ENCODE measurements around the gene TMPRSS9.

TMPRSS9 gene

GRCh38 chr19:2330255-2330631, 29.8 kb upstream of the TMPRSS9 start:
- H4K91ac ChIP-seq (ENCODE audit: low read length) = no peak overlapping the region
- no peak overlapping the region for H2BK15ac ChIP-seq (ENCODE audit: low read depth, poor library complexity, severe bottlenecking)
- peaks cover 9 to 39% of the 10 kb centered on the region in 2 experiments for H3K36me3 ChIP-seq (ENCODE audit: control insufficient read depth in 1 of 2, insufficient read depth in 2 of 2, low read depth in 1 of 2, low read length in 2 of 2)
- DNase-seq = no peak
- no peak overlapping the region for H2BK12ac ChIP-seq (ENCODE audit: low read length in 2 of 2)
- H3K4me2 ChIP-seq (ENCODE audit: low read length, poor library complexity, severe bottlenecking) = no peak overlapping the region
- no peak overlapping the region for H3K27ac ChIP-seq (ENCODE audit: low read length, poor library complexity, severe bottlenecking)
- WGBS = 89% methylated on average over 10 of the region's 10 CpGs
- no peak overlapping the region for H3K14ac ChIP-seq (ENCODE audit: low read length in 2 of 2)
- no peak overlapping the region for H3K18ac ChIP-seq (ENCODE audit: low read depth in 1 of 2, low read length in 2 of 2)
- H3K79me1 ChIP-seq (replicated peaks; ENCODE audit: low read length, poor library complexity, severe bottlenecking) = peaks cover 63% of the 10 kb centered on the region
- H3K27me3 ChIP-seq (ENCODE audit: control insufficient read depth in 1 of 2, insufficient read depth in 1 of 2, low read length in 2 of 2) = no peaks in the 10 kb centered on the region
- H3K9ac ChIP-seq (ENCODE audit: low read length) = no peak overlapping the region
- peak overlapping the region in 1 of 2 experiments; percentile 43 for H3K23ac ChIP-seq (ENCODE audit: low read length in 2 of 2)
- no peak overlapping the region for H2BK120ac ChIP-seq (ENCODE audit: low read depth, low read length)
- H3K4ac ChIP-seq (ENCODE audit: low read depth in 1 of 2, low read length in 2 of 2) = no peak overlapping the region
- H2BK5ac ChIP-seq (ENCODE audit: low read depth, low read length, poor library complexity, severe bottlenecking) = no peak overlapping the region
- no peak overlapping the region for H4K8ac ChIP-seq (ENCODE audit: low read length)
- H2AK5ac ChIP-seq (ENCODE audit: low read length, severe bottlenecking) = no peak overlapping the region
- peaks cover 53% of the 10 kb centered on the region for H3K4me1 ChIP-seq (ENCODE audit: control insufficient read depth, insufficient read depth, low read depth, low read length)
- H3K4me3 ChIP-seq (ENCODE audit: insufficient read depth in 1 of 2, low read depth in 1 of 2, low read length in 2 of 2) = no peak overlapping the region
- no peaks in the 10 kb centered on the region for H3K9me3 ChIP-seq (ENCODE audit: control insufficient read depth, low read length)
- H2AFZ ChIP-seq (ENCODE audit: low read depth, low read length) = no peak overlapping the region

GRCh38 chr19:2330632-2331284, 29.3 kb upstream of the TMPRSS9 start:
- Histone ChIP-seq H4K91ac (ENCODE audit: low read length) (no peak overlapping the region), H3K79me1 (replicated peaks; ENCODE audit: low read length, poor library complexity, severe bottlenecking) (peaks cover 63% of the 10 kb centered on the region)

DNA sequence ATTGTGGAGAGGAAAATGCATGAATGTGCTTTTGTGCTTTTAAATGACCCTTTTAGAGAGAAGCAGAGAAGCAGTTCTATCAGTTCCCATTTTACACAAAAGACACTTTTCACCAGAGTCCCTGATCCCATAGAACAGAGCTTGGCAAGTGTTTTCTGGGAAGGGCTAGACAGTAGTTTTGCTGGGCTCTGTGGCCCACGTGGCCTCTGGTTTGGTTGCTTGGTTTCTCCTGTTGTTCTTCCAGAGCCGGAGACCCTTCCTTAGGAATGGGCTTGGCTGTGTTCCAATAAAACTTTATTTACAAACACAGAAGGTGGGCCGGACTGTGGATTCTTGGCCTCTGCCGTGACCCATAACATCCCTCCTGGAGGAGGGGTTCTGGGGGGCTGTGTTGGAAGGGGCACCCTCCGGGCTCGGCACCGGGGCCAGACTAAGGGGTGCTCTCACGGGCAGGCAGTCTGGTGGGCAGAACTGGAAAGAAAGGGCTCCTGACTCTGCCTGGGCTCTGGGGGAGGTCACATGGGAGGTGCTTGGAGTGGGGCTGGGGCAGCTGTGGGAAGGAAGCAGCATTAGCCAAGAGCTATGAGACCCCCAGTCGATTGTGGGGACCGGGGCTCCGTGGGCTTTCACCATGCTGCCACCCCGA, 28.3 kb upstream of the TMPRSS9 start:
- 94% methylated on average over 11 of the region's 12 CpGs for WGBS

More at GRCh38 chr19:2330632-2331284, 29.3 kb upstream of the TMPRSS9 start:
- H3K18ac ChIP-seq (ENCODE audit: low read depth in 1 of 2, low read length in 2 of 2) = no peak overlapping the region
- H2BK15ac ChIP-seq (ENCODE audit: low read depth, poor library complexity, severe bottlenecking) = no peak overlapping the region
- no peak overlapping the region for H3K14ac ChIP-seq (ENCODE audit: low read length in 2 of 2)
- no peak overlapping the region for H2BK12ac ChIP-seq (ENCODE audit: low read length in 2 of 2)
- H3K23ac ChIP-seq (ENCODE audit: low read length in 2 of 2) = peak overlapping the region in 1 of 2 experiments; percentile 43
- no peaks in the 10 kb centered on the region for H3K9me3 ChIP-seq (ENCODE audit: control insufficient read depth, low read length)
- no peak overlapping the region for H2AFZ ChIP-seq (ENCODE audit: low read depth, low read length)
- DNase-seq = no peak
- H2BK5ac ChIP-seq (ENCODE audit: low read depth, low read length, poor library complexity, severe bottlenecking) = no peak overlapping the region
- H2AK5ac ChIP-seq (ENCODE audit: low read length, severe bottlenecking) = no peak overlapping the region
- H2BK120ac ChIP-seq (ENCODE audit: low read depth, low read length) = no peak overlapping the region
- H4K8ac ChIP-seq (ENCODE audit: low read length) = no peak overlapping the region
- H3K9ac ChIP-seq (ENCODE audit: low read length) = no peak overlapping the region
- H3K27me3 ChIP-seq (ENCODE audit: control insufficient read depth in 1 of 2, insufficient read depth in 1 of 2, low read length in 2 of 2) = no peaks in the 10 kb centered on the region
- H3K4me1 ChIP-seq (ENCODE audit: control insufficient read depth, insufficient read depth, low read depth, low read length) = peaks cover 50% of the 10 kb centered on the region
- H3K4ac ChIP-seq (ENCODE audit: low read depth in 1 of 2, low read length in 2 of 2) = no peak overlapping the region
- 85% methylated on average over 20 of the region's 20 CpGs for WGBS
- no peak overlapping the region for H3K4me2 ChIP-seq (ENCODE audit: low read length, poor library complexity, severe bottlenecking)
- H3K4me3 ChIP-seq (ENCODE audit: insufficient read depth in 1 of 2, low read depth in 1 of 2, low read length in 2 of 2) = no peak overlapping the region
- peaks cover 7 to 34% of the 10 kb centered on the region in 2 experiments for H3K36me3 ChIP-seq (ENCODE audit: control insufficient read depth in 1 of 2, insufficient read depth in 2 of 2, low read depth in 1 of 2, low read length in 2 of 2)
- no peak overlapping the region for H3K27ac ChIP-seq (ENCODE audit: low read length, poor library complexity, severe bottlenecking)

GRCh38 chr19:2332341-2333026, 27.6 kb upstream of the TMPRSS9 start:
- Histone ChIP-seq H3K18ac (ENCODE audit: low read depth in 1 of 2, low read length in 2 of 2) (no peak overlapping the region), H3K9me3 (ENCODE audit: control insufficient read depth, low read length) (no peaks in the 10 kb centered on the region), H4K91ac (ENCODE audit: low read length) (no peak overlapping the region), H2AFZ (ENCODE audit: low read depth, low read length) (no peak overlapping the region), H3K4ac (ENCODE audit: low read depth in 1 of 2, low read length in 2 of 2) (no peak overlapping the region), H3K79me1 (replicated peaks; ENCODE audit: low read length, poor library complexity, severe bottlenecking) (peaks cover 56% of the 10 kb centered on the region), H2AK5ac (ENCODE audit: low read length, severe bottlenecking) (no peak overlapping the region), H2BK5ac (ENCODE audit: low read depth, low read length, poor library complexity, severe bottlenecking) (no peak overlapping the region), H2BK120ac (ENCODE audit: low read depth, low read length) (no peak overlapping the region), H3K23ac (ENCODE audit: low read length in 2 of 2) (no peak overlapping the region), H4K8ac (ENCODE audit: low read length) (no peak overlapping the region), H2BK12ac (ENCODE audit: low read length in 2 of 2) (no peak overlapping the region), H3K36me3 (ENCODE audit: control insufficient read depth in 1 of 2, insufficient read depth in 2 of 2, low read depth in 1 of 2, low read length in 2 of 2) (peaks cover 0 to 36% of the 10 kb centered on the region in 2 experiments), H2BK15ac (ENCODE audit: low read depth, poor library complexity, severe bottlenecking) (no peak overlapping the region), H3K27ac (ENCODE audit: low read length, poor library complexity, severe bottlenecking) (no peak overlapping the region), H3K4me2 (ENCODE audit: low read length, poor library complexity, severe bottlenecking) (no peak overlapping the region), H3K4me1 (ENCODE audit: control insufficient read depth, insufficient read depth, low read depth, low read length) (peaks cover 52% of the 10 kb centered on the region), H3K9ac (ENCODE audit: low read length) (peak overlapping the region; percentile 41), H3K14ac (ENCODE audit: low read length in 2 of 2) (peak overlapping the region in 1 of 2 experiments; percentile 74), H3K4me3 (ENCODE audit: insufficient read depth in 1 of 2, low read depth in 1 of 2, low read length in 2 of 2) (peak overlapping the region in 1 of 2 experiments; percentile 2), H3K27me3 (ENCODE audit: control insufficient read depth in 1 of 2, insufficient read depth in 1 of 2, low read length in 2 of 2) (no peaks in the 10 kb centered on the region)
- no peak for DNase-seq
- whole genome bisulfite sequencing = 94% methylated on average over 17 of the region's 17 CpGs

More for the DNA sequence above, 28.3 kb upstream of the TMPRSS9 start:
- Histone ChIP-seq H3K4ac (ENCODE audit: low read depth in 1 of 2, low read length in 2 of 2) (no peak overlapping the region), H3K18ac (ENCODE audit: low read depth in 1 of 2, low read length in 2 of 2) (no peak overlapping the region), H3K14ac (ENCODE audit: low read length in 2 of 2) (no peak overlapping the region), H3K27me3 (ENCODE audit: control insufficient read depth in 1 of 2, insufficient read depth in 1 of 2, low read length in 2 of 2) (no peaks in the 10 kb centered on the region), H2BK15ac (ENCODE audit: low read depth, poor library complexity, severe bottlenecking) (no peak overlapping the region), H2BK12ac (ENCODE audit: low read length in 2 of 2) (no peak overlapping the region), H2BK120ac (ENCODE audit: low read depth, low read length) (no peak overlapping the region), H3K4me3 (ENCODE audit: insufficient read depth in 1 of 2, low read depth in 1 of 2, low read length in 2 of 2) (no peak overlapping the region), H2BK5ac (ENCODE audit: low read depth, low read length, poor library complexity, severe bottlenecking) (no peak overlapping the region), H3K27ac (ENCODE audit: low read length, poor library complexity, severe bottlenecking) (no peak overlapping the region), H3K4me2 (ENCODE audit: low read length, poor library complexity, severe bottlenecking) (no peak overlapping the region), H4K8ac (ENCODE audit: low read length) (no peak overlapping the region), H3K79me1 (replicated peaks; ENCODE audit: low read length, poor library complexity, severe bottlenecking) (peaks cover 58% of the 10 kb centered on the region), H2AFZ (ENCODE audit: low read depth, low read length) (no peak overlapping the region), H2AK5ac (ENCODE audit: low read length, severe bottlenecking) (no peak overlapping the region), H3K36me3 (ENCODE audit: control insufficient read depth in 1 of 2, insufficient read depth in 2 of 2, low read depth in 1 of 2, low read length in 2 of 2) (peaks cover 3 to 30% of the 10 kb centered on the region in 2 experiments), H4K91ac (ENCODE audit: low read length) (no peak overlapping the region), H3K9ac (ENCODE audit: low read length) (peak overlapping the region; percentile 41), H3K4me1 (ENCODE audit: control insufficient read depth, insufficient read depth, low read depth, low read length) (peaks cover 53% of the 10 kb centered on the region), H3K23ac (ENCODE audit: low read length in 2 of 2) (no peak overlapping the region), H3K9me3 (ENCODE audit: control insufficient read depth, low read length) (no peaks in the 10 kb centered on the region)
- DNase-seq = no peak

All from mesenchymal stem cell (in vitro differentiated cells and primary cell).